Stomach (tissue), 4 donors: ENCODE data around the gene CP.

Experiments used
- POLR2A ChIP-seq, 4 donors: fragments of 450-650 bp; IDR thresholded peaks; one replicate each; pipeline ENCODE4 v1.6.1; 2016; ENCODE audit warnings: antibody characterized with exemption in 4 of 4, control low read depth in 2 of 4, mild to moderate bottlenecking in 1 of 4, moderate library complexity in 1 of 4
- TF ChIP-seq, protein P1 (sequence below), 7 experiments: fragments of 450-650 bp in 4 of 7; fragments of 200-600 bp in 3 of 7; sonication (generic) in 3 of 7; IDR thresholded peaks; one replicate each; pipeline ENCODE4 v1.5.1; 2016 to 2019; ENCODE audit warnings: antibody characterized with exemption in 7 of 7, control low read depth in 2 of 7, mild to moderate bottlenecking in 1 of 7

DNA sequence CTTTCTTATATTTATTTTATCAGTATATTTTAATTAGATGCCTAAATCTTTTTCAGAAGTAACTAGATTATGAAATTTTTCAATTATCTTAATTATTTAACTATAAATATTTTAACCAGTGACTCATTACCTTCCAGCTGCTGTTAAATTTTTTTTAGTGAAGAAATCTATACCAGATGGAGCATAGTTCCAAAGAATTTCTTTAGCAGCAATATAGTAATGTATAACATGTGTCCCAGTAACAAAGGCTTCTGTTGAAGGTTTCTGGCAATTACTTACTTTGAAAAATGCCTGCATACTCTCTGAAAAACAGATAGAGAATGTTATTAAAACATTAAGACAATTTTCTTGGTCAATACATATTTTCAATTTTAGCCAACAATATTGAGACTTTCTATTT, 45.1 kb upstream of the CP start:
- TF ChIP-seq, protein P1, sequence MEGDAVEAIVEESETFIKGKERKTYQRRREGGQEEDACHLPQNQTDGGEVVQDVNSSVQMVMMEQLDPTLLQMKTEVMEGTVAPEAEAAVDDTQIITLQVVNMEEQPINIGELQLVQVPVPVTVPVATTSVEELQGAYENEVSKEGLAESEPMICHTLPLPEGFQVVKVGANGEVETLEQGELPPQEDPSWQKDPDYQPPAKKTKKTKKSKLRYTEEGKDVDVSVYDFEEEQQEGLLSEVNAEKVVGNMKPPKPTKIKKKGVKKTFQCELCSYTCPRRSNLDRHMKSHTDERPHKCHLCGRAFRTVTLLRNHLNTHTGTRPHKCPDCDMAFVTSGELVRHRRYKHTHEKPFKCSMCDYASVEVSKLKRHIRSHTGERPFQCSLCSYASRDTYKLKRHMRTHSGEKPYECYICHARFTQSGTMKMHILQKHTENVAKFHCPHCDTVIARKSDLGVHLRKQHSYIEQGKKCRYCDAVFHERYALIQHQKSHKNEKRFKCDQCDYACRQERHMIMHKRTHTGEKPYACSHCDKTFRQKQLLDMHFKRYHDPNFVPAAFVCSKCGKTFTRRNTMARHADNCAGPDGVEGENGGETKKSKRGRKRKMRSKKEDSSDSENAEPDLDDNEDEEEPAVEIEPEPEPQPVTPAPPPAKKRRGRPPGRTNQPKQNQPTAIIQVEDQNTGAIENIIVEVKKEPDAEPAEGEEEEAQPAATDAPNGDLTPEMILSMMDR (IDR thresholded peaks at IDR 0.05) = no peak
- TF ChIP-seq POLR2A (IDR thresholded peaks at IDR 0.05) = no peak
